Adrenal gland (tissue), 12 donors: ENCODE measurements around the gene CUL1. TPM values are rescaled to one million over a fixed set of nuclear protein-coding genes. Genes with fewer than 3 reads are reported as not detected.

Experiments used
- DNase-seq, 7 donors: peaks; one replicate each; pipeline ENCODE4 v3.0.0-alpha.2; 2019 to 2020
- H3K27ac ChIP-seq, 5 donors: fragments of 200-600 bp; sonication (generic) in 4 of 5; 1 replicate in 3 of 5; 2 replicates in 2 of 5; pipeline versions ENCODE4 v1.5.1 to v1.8.0; 2016 to 2020; ENCODE audit warnings: mild to moderate bottlenecking in 1 of 5
- H3K27me3 ChIP-seq: fragments of 200-600 bp; 2 replicates; pipeline ENCODE4 v1.8.0; 2021
- H3K36me3 ChIP-seq, 2 donors: fragments of 200-600 bp; replicated peaks in 1 of 2; 1 replicate in 1 of 2; 2 replicates in 1 of 2; pipeline versions ENCODE4 v1.5.1 to v1.8.0; 2018 to 2022
- H3K4me1 ChIP-seq, 2 donors: fragments of 200-600 bp; replicated peaks in 1 of 2; 1 replicate in 1 of 2; 2 replicates in 1 of 2; pipeline versions ENCODE4 v1.5.1 to v1.8.0; 2018 to 2021
- H3K4me3 ChIP-seq, 4 donors: fragments of 200-600 bp; sonication (generic) in 3 of 4; one replicate each; pipeline ENCODE4 v1.5.1; 2016 to 2018
- H3K9me3 ChIP-seq, 3 donors: fragments of 200-600 bp; sonication (generic) in 1 of 3; replicated peaks in 1 of 3; 1 replicate in 2 of 3; 2 replicates in 1 of 3; pipeline versions ENCODE4 v1.5.1 to v1.8.0; 2016 to 2021
- POLR2A ChIP-seq, 2 donors: fragments of 450-650 bp; IDR thresholded peaks; one replicate each; pipeline ENCODE4 v1.6.1; 2017; ENCODE audit warnings: antibody characterized with exemption in 2 of 2, mild to moderate bottlenecking in 2 of 2, moderate library complexity in 1 of 2
- WGBS, 4 donors: extraction: QIAGEN DNeasy Blood & Tissue Kit in 2 of 4; methylation state at CpG; one replicate each; pipeline versions ENCODE4 v1.1.5 to v1.1.7; 2013 to 2017; 5-methylcytosine and 5-hydroxymethylcytosine counted together
- intact Hi-C, 2 donors: fragments of 100-400 bp; cut with DNase I; formaldehyde crosslinking; loops; one replicate each; pipeline versions ENCODE4 v1.14.1 to v1.15.0; 2022 to 2023
- polyA plus RNA-seq, 3 donors: library from polyadenylated mRNA; stranded (reverse); fragments of 200-250 nt in 2 of 3; fragments of 350-450 nt in 1 of 3; fragmentation: Illumina TruSeq in 1 of 3; extraction: RNeasy Lipid Tissue Mini Kit (QIAGEN cat#74804) in 1 of 3; gene quantifications; one replicate each; pipeline ENCODE4 v1.2.3, GENCODE V29; 2013 to 2014
- total RNA-seq, 9 donors: library from RNA; depleted of rRNA in 4 of 9; stranded (reverse); fragments of >200 nt in 4 of 9; fragments of 120-200 nt in 1 of 9; fragmentation: NEBNext Ultra II Directional in 1 of 9; extraction: Animal tissue kit (Norgen Biotek cat#: 25700) in 1 of 9; gene quantifications; one replicate each; pipeline versions ENCODE4 v1.1.0 to v1.2.4, GENCODE V29; 2013 to 2023
- TF ChIP-seq, protein P1 (sequence below), 6 experiments: fragments of 450-650 bp in 4 of 6; fragments of 200-600 bp in 2 of 6; sonication (generic) in 1 of 6; IDR thresholded peaks; 1 replicate in 5 of 6; 2 replicates in 1 of 6; pipeline versions ENCODE4 v1.5.1 to v1.8.0; 2016 to 2021; ENCODE audit warnings: antibody characterized with exemption in 6 of 6, mild to moderate bottlenecking in 2 of 6, moderate library complexity in 1 of 6
- donor health status: healthy with polysubstance abuse.
- donor health status: Bipolar disorder and iron deficiency.
- donor health status: DM: yes; HTN: yes; CAD: no.
- donor health status: DM: no; HTN: no; CAD: no.
- donor health status: DM: no; HTN: no; CAD: no.
- donor health status: DM: yes; HTN: yes; CAD: no.

The CUL1 gene
- total and polyA plus RNA-seq, 12 donors = 20.8 to 106 (median 38.2) TPM

GRCh38 chr7:148723166-148723559 lies 24.5 kb downstream of the CUL1 start:
- no peak for DNase-seq

GRCh38 chr7:148723846-148724245 lies 25.1 kb downstream of the CUL1 start:
- no peak for DNase-seq
- Histone ChIP-seq H3K9me3 (no peaks in the 10 kb centered on the region), H3K4me1 (peaks cover 13 to 30% of the 10 kb centered on the region in 2 donors), H3K27me3 (no peaks in the 10 kb centered on the region), H3K36me3 (no peaks in the 10 kb centered on the region), H3K4me3 (no peak overlapping the region), H3K27ac (no peak overlapping the region)
- 70 to 78% (median 74%) methylated on average over 3 of the region's 3 CpGs for WGBS, 4 donors
- intact Hi-C loops = no loop called here
- TF ChIP-seq, protein P1, sequence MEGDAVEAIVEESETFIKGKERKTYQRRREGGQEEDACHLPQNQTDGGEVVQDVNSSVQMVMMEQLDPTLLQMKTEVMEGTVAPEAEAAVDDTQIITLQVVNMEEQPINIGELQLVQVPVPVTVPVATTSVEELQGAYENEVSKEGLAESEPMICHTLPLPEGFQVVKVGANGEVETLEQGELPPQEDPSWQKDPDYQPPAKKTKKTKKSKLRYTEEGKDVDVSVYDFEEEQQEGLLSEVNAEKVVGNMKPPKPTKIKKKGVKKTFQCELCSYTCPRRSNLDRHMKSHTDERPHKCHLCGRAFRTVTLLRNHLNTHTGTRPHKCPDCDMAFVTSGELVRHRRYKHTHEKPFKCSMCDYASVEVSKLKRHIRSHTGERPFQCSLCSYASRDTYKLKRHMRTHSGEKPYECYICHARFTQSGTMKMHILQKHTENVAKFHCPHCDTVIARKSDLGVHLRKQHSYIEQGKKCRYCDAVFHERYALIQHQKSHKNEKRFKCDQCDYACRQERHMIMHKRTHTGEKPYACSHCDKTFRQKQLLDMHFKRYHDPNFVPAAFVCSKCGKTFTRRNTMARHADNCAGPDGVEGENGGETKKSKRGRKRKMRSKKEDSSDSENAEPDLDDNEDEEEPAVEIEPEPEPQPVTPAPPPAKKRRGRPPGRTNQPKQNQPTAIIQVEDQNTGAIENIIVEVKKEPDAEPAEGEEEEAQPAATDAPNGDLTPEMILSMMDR (IDR thresholded peaks at IDR 0.05) = no peak
- TF ChIP-seq POLR2A (IDR thresholded peaks at IDR 0.05) = no peak

More at GRCh38 chr7:148723166-148723559, 24.5 kb downstream of the CUL1 start:
- H3K27ac ChIP-seq = peak overlapping the region in 3 of 5 donors; percentile 10 to 27 (median 23)
- 48 to 61% (median 54%) methylated on average over 2 of the region's 2 CpGs for WGBS, 4 donors
- intact Hi-C loops = no loop called here
- no peaks in the 10 kb centered on the region for H3K27me3 ChIP-seq
- peaks cover 13 to 30% of the 10 kb centered on the region in 2 donors for H3K4me1 ChIP-seq
- no peak for TF ChIP-seq POLR2A (IDR thresholded peaks at IDR 0.05)
- TF ChIP-seq, protein P1 (IDR thresholded peaks at IDR 0.05) = no peak
- no peaks in the 10 kb centered on the region for H3K9me3 ChIP-seq
- no peak overlapping the region for H3K4me3 ChIP-seq
- no peaks in the 10 kb centered on the region for H3K36me3 ChIP-seq

GRCh38 chr7:148726385-148726784 lies 27.7 kb downstream of the CUL1 start:
- no peak overlapping the region for H3K4me3 ChIP-seq
- peaks cover 0 to 13% of the 10 kb centered on the region in 2 donors for H3K36me3 ChIP-seq
- no peaks in the 10 kb centered on the region for H3K27me3 ChIP-seq
- TF ChIP-seq, protein P1 (IDR thresholded peaks at IDR 0.05) = no peak
- no peak for TF ChIP-seq POLR2A (IDR thresholded peaks at IDR 0.05)
- H3K27ac ChIP-seq = no peak overlapping the region
- peaks cover 13 to 26% of the 10 kb centered on the region in 2 donors for H3K4me1 ChIP-seq
- H3K9me3 ChIP-seq = no peaks in the 10 kb centered on the region
- WGBS, 4 donors = 47 to 69% (median 57%) methylated on average over 2 of the region's 2 CpGs
- intact Hi-C loops = no loop called here
- no peak for DNase-seq

- intact Hi-C loops = no loop called here
- no peak for TF ChIP-seq POLR2A (IDR thresholded peaks at IDR 0.05)
- TF ChIP-seq, protein P1 (IDR thresholded peaks at IDR 0.05) = no peak
- no peak for DNase-seq
- WGBS, 4 donors = 93 to 95% (median 94%) methylated on average over 11 of the region's 11 CpGs
- no peak overlapping the region for H3K4me3 ChIP-seq
- no peaks in the 10 kb centered on the region for H3K9me3 ChIP-seq
- no peaks in the 10 kb centered on the region for H3K27me3 ChIP-seq
- peaks cover 6 to 19% of the 10 kb centered on the region in 2 donors for H3K4me1 ChIP-seq
- H3K27ac ChIP-seq = no peak overlapping the region
- H3K36me3 ChIP-seq = peaks cover 0 to 13% of the 10 kb centered on the region in 2 donors
Measured at GRCh38 chr7:148727501-148728278, 29.0 kb downstream of the CUL1 start.
